Uterus (tissue), 2 donors: Measurements from ENCODE around the gene ZNF618.

ENCODE experiments used
- CTCF ChIP-seq, 4 experiments: fragments of 200-600 bp in 2 of 4; fragments of 450-650 bp in 2 of 4; sonication (generic) in 2 of 4; IDR thresholded peaks; one replicate each; pipeline ENCODE4 v1.5.1; 2016 to 2019; ENCODE audit warnings: antibody characterized with exemption in 4 of 4, mild to moderate bottlenecking in 2 of 4, moderate library complexity in 1 of 4
- POLR2A ChIP-seq, 2 donors: fragments of 450-650 bp; IDR thresholded peaks; one replicate each; pipeline ENCODE4 v1.6.1; 2016; ENCODE audit warnings: antibody characterized with exemption in 2 of 2, mild to moderate bottlenecking in 1 of 2, moderate library complexity in 1 of 2

GRCh38 chr9:114057161-114057885, 181.2 kb downstream of the ZNF618 start:
- TF ChIP-seq CTCF (IDR thresholded peaks at IDR 0.05) (no peak), POLR2A (IDR thresholded peaks at IDR 0.05) (no peak)
